Suprapubic skin (tissue), 4 donors: Measurements from ENCODE around the gene ADAP1.

Experiments
- EP300 ChIP-seq: sonication (generic); formaldehyde crosslinking; IDR thresholded peaks from one replicate; pipeline ENCODE4 v1.6.1; 2017; ENCODE audit warnings: antibody characterized with exemption
- POLR2A ChIP-seq, 2 donors: fragments of 450-650 bp; IDR thresholded peaks; one replicate each; pipeline ENCODE4 v1.6.1; 2017; ENCODE audit warnings: antibody characterized with exemption in 2 of 2, mild to moderate bottlenecking in 2 of 2, moderate library complexity in 2 of 2
- POLR2AphosphoS5 ChIP-seq, 3 donors: sonication (generic); formaldehyde crosslinking; IDR thresholded peaks; one replicate each; pipeline ENCODE4 v1.6.1; 2017; ENCODE audit warnings: antibody characterized with exemption in 3 of 3
- TF ChIP-seq, protein P1 (sequence below), 2 donors: fragments of 200-600 bp in 1 of 2; fragments of 450-650 bp in 1 of 2; sonication (generic) in 1 of 2; IDR thresholded peaks; one replicate each; pipeline ENCODE4 v1.5.1; 2016 to 2019; ENCODE audit warnings: antibody characterized with exemption in 2 of 2, mild to moderate bottlenecking in 1 of 2, moderate library complexity in 1 of 2

DNA sequence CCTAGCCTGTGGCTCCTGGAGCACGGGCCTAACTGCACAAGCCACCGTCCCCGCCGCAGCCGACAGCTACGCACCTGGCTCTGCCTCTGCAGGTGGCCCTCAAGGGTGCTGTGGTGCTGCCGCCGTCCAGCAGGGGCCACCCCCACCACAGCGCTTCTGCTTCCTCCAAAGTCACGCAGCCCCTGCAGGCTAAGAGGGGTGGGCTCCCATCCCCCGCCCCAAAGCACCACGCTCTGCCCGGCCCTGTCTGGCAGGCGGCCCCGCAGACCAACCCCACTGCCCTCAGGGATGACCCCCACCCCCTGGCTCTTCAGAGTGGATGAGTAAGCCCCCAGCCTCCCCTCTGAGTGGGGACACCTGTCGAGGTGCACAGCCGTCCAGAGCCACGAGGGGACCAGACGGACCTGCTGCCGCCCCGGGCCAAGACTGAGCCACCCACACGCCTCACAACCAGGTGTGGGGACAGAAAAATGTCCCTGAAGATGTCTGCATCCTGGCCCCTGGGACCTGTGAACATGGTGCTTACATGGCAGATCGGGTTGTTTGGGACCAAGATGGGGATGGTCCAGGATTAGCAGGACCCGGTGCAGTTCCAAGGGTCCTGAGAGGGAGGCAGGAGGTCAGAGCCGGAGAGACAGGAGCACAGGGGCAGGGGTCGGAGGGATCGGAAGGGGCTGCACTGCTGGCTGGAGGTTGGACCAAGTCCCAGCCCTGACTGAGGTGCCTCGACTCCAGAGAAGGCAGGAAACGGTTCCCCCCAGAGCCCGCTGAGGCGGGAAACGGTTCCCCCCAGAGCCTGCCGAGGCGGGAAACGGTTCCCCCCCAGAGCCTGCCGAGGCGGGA is 9.0 kb upstream of the ADAP1 start:
- TF ChIP-seq POLR2A (IDR thresholded peaks at IDR 0.05) (no peak), POLR2AphosphoS5 (IDR thresholded peaks at IDR 0.05) (no peak), EP300 (no peak)
- TF ChIP-seq, protein P1, sequence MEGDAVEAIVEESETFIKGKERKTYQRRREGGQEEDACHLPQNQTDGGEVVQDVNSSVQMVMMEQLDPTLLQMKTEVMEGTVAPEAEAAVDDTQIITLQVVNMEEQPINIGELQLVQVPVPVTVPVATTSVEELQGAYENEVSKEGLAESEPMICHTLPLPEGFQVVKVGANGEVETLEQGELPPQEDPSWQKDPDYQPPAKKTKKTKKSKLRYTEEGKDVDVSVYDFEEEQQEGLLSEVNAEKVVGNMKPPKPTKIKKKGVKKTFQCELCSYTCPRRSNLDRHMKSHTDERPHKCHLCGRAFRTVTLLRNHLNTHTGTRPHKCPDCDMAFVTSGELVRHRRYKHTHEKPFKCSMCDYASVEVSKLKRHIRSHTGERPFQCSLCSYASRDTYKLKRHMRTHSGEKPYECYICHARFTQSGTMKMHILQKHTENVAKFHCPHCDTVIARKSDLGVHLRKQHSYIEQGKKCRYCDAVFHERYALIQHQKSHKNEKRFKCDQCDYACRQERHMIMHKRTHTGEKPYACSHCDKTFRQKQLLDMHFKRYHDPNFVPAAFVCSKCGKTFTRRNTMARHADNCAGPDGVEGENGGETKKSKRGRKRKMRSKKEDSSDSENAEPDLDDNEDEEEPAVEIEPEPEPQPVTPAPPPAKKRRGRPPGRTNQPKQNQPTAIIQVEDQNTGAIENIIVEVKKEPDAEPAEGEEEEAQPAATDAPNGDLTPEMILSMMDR (IDR thresholded peaks at IDR 0.05), result no peak
